ENCODE results near the gene CYP20A1. TPM values are rescaled to one million over a fixed set of nuclear protein-coding genes. Genes with fewer than 3 reads are reported as not detected.
"Not testable (repeated sequence)": the region's sequence is repeated elsewhere in the genome, so short reads cannot be mapped to it uniquely, and the experiment has no call there.

CYP20A1 gene, protein sequence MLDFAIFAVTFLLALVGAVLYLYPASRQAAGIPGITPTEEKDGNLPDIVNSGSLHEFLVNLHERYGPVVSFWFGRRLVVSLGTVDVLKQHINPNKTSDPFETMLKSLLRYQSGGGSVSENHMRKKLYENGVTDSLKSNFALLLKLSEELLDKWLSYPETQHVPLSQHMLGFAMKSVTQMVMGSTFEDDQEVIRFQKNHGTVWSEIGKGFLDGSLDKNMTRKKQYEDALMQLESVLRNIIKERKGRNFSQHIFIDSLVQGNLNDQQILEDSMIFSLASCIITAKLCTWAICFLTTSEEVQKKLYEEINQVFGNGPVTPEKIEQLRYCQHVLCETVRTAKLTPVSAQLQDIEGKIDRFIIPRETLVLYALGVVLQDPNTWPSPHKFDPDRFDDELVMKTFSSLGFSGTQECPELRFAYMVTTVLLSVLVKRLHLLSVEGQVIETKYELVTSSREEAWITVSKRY
- total RNA-seq (36.3 and 48.0 TPM in 2 replicates), polyA plus RNA-seq (25.5 and 35.9 TPM in 2 replicates), polyA minus RNA-seq (ENCODE audit: low replicate concordance) (6.3 and 8.6 TPM in 2 replicates)
- polyA plus RNA-seq (2012), result 10.9 and 15.6 TPM in 2 replicates

DNA sequence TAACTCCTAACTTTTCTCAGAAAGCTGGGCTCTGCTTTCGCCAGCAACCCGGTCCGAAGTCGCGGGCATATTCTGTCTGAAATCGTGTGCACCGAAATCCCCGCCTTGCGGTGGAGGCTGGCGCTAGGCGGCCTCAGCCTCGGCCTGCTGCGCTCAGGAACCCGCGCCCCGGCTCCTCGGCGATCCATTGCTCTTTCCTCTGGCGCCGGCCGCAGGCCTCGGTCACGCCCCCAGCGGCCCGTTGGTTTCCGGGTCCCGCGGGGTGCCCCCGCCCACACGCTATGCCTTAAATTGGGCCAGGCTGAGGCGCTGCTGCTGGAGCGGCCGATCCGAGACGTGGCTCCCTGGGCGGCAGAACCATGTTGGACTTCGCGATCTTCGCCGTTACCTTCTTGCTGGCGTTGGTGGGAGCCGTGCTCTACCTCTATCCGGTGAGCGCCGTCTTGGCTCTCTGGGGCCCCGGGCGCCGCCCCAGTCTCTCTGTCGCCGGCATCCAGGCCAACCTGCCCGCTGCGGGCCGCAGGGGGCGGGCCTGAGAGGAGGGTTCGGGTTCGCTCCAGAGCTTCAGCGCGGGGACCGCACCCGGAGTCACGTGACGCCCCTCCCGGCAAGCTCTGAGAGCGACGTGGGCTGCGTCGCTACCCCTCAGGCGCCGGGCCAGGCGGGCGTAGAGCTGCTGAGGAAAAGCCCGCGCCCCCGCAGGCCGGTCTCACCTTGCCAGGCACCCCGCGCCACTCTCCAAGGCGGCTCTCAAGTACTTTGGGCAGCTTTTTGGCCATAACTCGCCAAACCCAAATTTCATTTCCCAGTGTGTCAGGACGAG, at the start of gene CYP20A1:
CYP20A1 (plus strand) TSS at position 315 of the 823 bp plus-strand sequence; CDS start at position 360, 45 bp downstream.
- peak within 1 kb of the TSS; percentile 83 for H3K9ac ChIP-seq (ENCODE audit: insufficient read depth, low read length)
- no peaks in the 10 kb centered on the region for H3K36me3 ChIP-seq (ENCODE audit: control insufficient read depth, insufficient read depth, low read length)
- no peak for TF ChIP-seq EZH2 (IDR thresholded peaks at IDR 0.05; ENCODE audit: low read length, missing control alignments)
- TF ChIP-seq, protein P1, sequence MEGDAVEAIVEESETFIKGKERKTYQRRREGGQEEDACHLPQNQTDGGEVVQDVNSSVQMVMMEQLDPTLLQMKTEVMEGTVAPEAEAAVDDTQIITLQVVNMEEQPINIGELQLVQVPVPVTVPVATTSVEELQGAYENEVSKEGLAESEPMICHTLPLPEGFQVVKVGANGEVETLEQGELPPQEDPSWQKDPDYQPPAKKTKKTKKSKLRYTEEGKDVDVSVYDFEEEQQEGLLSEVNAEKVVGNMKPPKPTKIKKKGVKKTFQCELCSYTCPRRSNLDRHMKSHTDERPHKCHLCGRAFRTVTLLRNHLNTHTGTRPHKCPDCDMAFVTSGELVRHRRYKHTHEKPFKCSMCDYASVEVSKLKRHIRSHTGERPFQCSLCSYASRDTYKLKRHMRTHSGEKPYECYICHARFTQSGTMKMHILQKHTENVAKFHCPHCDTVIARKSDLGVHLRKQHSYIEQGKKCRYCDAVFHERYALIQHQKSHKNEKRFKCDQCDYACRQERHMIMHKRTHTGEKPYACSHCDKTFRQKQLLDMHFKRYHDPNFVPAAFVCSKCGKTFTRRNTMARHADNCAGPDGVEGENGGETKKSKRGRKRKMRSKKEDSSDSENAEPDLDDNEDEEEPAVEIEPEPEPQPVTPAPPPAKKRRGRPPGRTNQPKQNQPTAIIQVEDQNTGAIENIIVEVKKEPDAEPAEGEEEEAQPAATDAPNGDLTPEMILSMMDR (conservative IDR thresholded peaks at IDR 0.05 in 1 of 2, IDR thresholded peaks at IDR 0.05 in 1 of 2; ENCODE audit: low read depth in 1 of 2, low read length in 2 of 2), result peak; percentile 21 to 51
- no peaks in the 10 kb centered on the region for H3K27me3 ChIP-seq (ENCODE audit: control insufficient read depth, insufficient read depth, low read length)
- peak within 1 kb of the TSS; percentile 70 to 93 (median 78) for H3K4me3 ChIP-seq (replicated peaks in 1 of 4; ENCODE audit: control extremely low read depth in 1 of 4, insufficient read depth in 1 of 4, low read depth in 3 of 4, low read length in 4 of 4)
- no peaks in the 10 kb centered on the region for H3K9me3 ChIP-seq (ENCODE audit: control insufficient read depth, insufficient read depth, low read depth, low read length)
- no peaks in the 10 kb centered on the region for H3K4me1 ChIP-seq (ENCODE audit: control insufficient read depth, extremely low read depth, insufficient read depth, low read length)
- H4K20me1 ChIP-seq (ENCODE audit: control insufficient read depth, extremely low read depth, insufficient read depth, low read length), result no peaks in the 10 kb centered on the region
- peak within 1 kb of the TSS; percentile 96 for H3K27ac ChIP-seq (ENCODE audit: insufficient read depth, low read length)
- peak; percentile 96 to 97 for DNase-seq (ENCODE audit: low read depth in 2 of 2)
- H3K4me2 ChIP-seq (ENCODE audit: extremely low read depth, insufficient read depth, low read length), result peak within 1 kb of the TSS; percentile 89
- H2AFZ ChIP-seq (ENCODE audit: low read length), result peak within 1 kb of the TSS; percentile 92
- H3K79me2 ChIP-seq (ENCODE audit: control insufficient read depth, insufficient read depth, low read length), result peaks cover 24% of the 10 kb centered on the region

DNA sequence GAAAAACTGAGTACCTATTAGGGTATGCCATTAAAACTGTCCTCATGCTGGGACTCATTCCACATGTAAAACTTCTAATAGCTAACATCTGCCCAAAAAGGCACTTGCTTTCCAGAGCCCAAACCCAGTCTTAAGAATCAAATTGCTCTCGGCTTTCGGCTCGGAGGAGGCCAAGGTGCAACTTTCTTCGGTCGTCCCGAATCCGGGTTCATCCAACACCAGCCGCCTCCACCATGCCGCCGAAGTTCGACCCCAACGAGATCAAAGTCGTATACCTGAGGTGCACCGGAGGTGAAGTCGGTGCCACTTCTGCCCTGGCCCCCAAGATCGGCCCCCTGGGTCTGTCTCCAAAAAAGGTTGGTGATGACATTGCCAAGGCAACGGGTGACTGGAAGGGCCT, 48.3 kb upstream of the CYP20A1 start:
- H3K9ac ChIP-seq (ENCODE audit: insufficient read depth, low read length); H3K4me2 ChIP-seq (ENCODE audit: extremely low read depth, insufficient read depth, low read length); H3K4me1 ChIP-seq (ENCODE audit: control insufficient read depth, extremely low read depth, insufficient read depth, low read length); H2AFZ ChIP-seq (ENCODE audit: low read length); H3K36me3 ChIP-seq (ENCODE audit: control insufficient read depth, insufficient read depth, low read length); DNase-seq (ENCODE audit: low read depth in 2 of 2); H3K4me3 ChIP-seq (replicated peaks in 1 of 4; ENCODE audit: control extremely low read depth in 1 of 4, insufficient read depth in 1 of 4, low read depth in 3 of 4, low read length in 4 of 4); H3K9me3 ChIP-seq (ENCODE audit: control insufficient read depth, insufficient read depth, low read depth, low read length); H3K27me3 ChIP-seq (ENCODE audit: control insufficient read depth, insufficient read depth, low read length); H4K20me1 ChIP-seq (ENCODE audit: control insufficient read depth, extremely low read depth, insufficient read depth, low read length); H3K27ac ChIP-seq (ENCODE audit: insufficient read depth, low read length); H3K79me2 ChIP-seq (ENCODE audit: control insufficient read depth, insufficient read depth, low read length): not testable (repeated sequence)

DNA sequence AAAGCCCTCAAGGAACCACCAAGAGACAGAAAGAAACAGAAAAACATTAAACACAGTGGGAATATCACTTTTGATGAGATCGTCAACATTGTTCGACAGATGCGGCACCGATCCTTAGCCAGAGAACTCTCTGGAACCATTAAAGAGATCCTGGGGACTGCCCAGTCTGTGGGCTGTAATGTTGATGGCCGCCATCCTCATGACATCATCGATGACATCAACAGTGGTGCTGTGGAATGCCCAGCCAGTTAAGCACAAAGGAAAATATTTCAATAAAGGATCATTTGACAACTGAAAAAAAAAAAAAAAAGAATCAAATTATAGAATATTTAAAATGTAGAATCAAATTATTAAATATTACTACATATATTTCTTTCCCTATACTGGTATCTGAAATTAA, 47.8 kb upstream of the CYP20A1 start:
- H2AFZ ChIP-seq (ENCODE audit: low read length); H3K79me2 ChIP-seq (ENCODE audit: control insufficient read depth, insufficient read depth, low read length); H3K4me2 ChIP-seq (ENCODE audit: extremely low read depth, insufficient read depth, low read length); H3K36me3 ChIP-seq (ENCODE audit: control insufficient read depth, insufficient read depth, low read length); H3K9me3 ChIP-seq (ENCODE audit: control insufficient read depth, insufficient read depth, low read depth, low read length); DNase-seq (ENCODE audit: low read depth in 2 of 2); H3K4me1 ChIP-seq (ENCODE audit: control insufficient read depth, extremely low read depth, insufficient read depth, low read length); H3K27me3 ChIP-seq (ENCODE audit: control insufficient read depth, insufficient read depth, low read length); H3K9ac ChIP-seq (ENCODE audit: insufficient read depth, low read length); H3K27ac ChIP-seq (ENCODE audit: insufficient read depth, low read length); H3K4me3 ChIP-seq (replicated peaks in 1 of 4; ENCODE audit: control extremely low read depth in 1 of 4, insufficient read depth in 1 of 4, low read depth in 3 of 4, low read length in 4 of 4); H4K20me1 ChIP-seq (ENCODE audit: control insufficient read depth, extremely low read depth, insufficient read depth, low read length): not testable (repeated sequence)

Data from fibroblast of lung (primary cell).